Uterus (tissue), 2 donors: ENCODE measurements around the gene FIGN.

Experiments
- CTCF ChIP-seq, 4 experiments: fragments of 200-600 bp in 2 of 4; fragments of 450-650 bp in 2 of 4; sonication (generic) in 2 of 4; IDR thresholded peaks; one replicate each; pipeline ENCODE4 v1.5.1; 2016 to 2019; ENCODE audit warnings: antibody characterized with exemption in 4 of 4, mild to moderate bottlenecking in 2 of 4, moderate library complexity in 1 of 4
- POLR2A ChIP-seq, 2 donors: fragments of 450-650 bp; IDR thresholded peaks; one replicate each; pipeline ENCODE4 v1.6.1; 2016; ENCODE audit warnings: antibody characterized with exemption in 2 of 2, mild to moderate bottlenecking in 1 of 2, moderate library complexity in 1 of 2

- TF ChIP-seq POLR2A (IDR thresholded peaks at IDR 0.05) = no peak
- no peak for TF ChIP-seq CTCF (IDR thresholded peaks at IDR 0.05)
Measured at GRCh38 chr2:163698857-163699256, 37.0 kb downstream of the FIGN start.
